H9 (cell line): ENCODE measurements around the gene EIF4E2. TPM values are rescaled to one million over a fixed set of nuclear protein-coding genes. Genes with fewer than 3 reads are reported as not detected.
A peak's percentile ranks its signal among the peaks of the same experiment; 100 is the strongest.

ENCODE experiments used
- DNase-seq: peaks from one replicate; pipeline ENCODE4 v3.0.0-alpha.2; 2017
- H2AFZ ChIP-seq: one replicate; pipeline ENCODE4 v1.6.1; 2013; ENCODE audit warnings: mild to moderate bottlenecking, low read length, control low read depth, moderate library complexity
- H2AK5ac ChIP-seq: 2 replicates; pipeline ENCODE4 v1.6.1; 2013; ENCODE audit warnings: low read length, control low read depth, mixed read lengths; ENCODE audit not compliant: insufficient read length
- H2BK120ac ChIP-seq: one replicate; pipeline ENCODE4 v1.6.1; 2013; ENCODE audit warnings: low read depth, mild to moderate bottlenecking, low read length, control low read depth, inconsistent platforms; ENCODE audit not compliant: poor library complexity, severe bottlenecking
- H2BK12ac ChIP-seq: 2 replicates; pipeline ENCODE4 v1.6.1; 2013; ENCODE audit warnings: low read length, control low read depth, mixed read lengths, low read depth; ENCODE audit not compliant: insufficient read length
- H2BK15ac ChIP-seq: 2 replicates; pipeline ENCODE4 v1.6.1; 2013; ENCODE audit warnings: low read depth, low read length, control low read depth
- H2BK20ac ChIP-seq: one replicate; pipeline ENCODE4 v1.6.1; 2013; ENCODE audit warnings: low read depth, mild to moderate bottlenecking, low read length, control low read depth, inconsistent platforms; ENCODE audit not compliant: poor library complexity, severe bottlenecking
- H2BK5ac ChIP-seq: 2 replicates; pipeline ENCODE4 v1.6.1; 2013; ENCODE audit warnings: low read length, control low read depth, mixed read lengths; ENCODE audit not compliant: insufficient read length
- H3K14ac ChIP-seq: 2 replicates; pipeline ENCODE4 v1.6.1; 2013; ENCODE audit warnings: low read length, control low read depth; ENCODE audit not compliant: insufficient read depth
- H3K18ac ChIP-seq: 2 replicates; pipeline ENCODE4 v1.6.1; 2013; ENCODE audit warnings: low read depth, mild to moderate bottlenecking, mixed read lengths, low read length, control low read depth; ENCODE audit not compliant: insufficient read length
- H3K23ac ChIP-seq: 2 replicates; pipeline ENCODE4 v1.6.1; 2013; ENCODE audit warnings: low read length, control low read depth, mixed read lengths, low read depth; ENCODE audit not compliant: insufficient read length
- H3K23me2 ChIP-seq: 2 replicates; pipeline ENCODE4 v1.6.1; 2013; ENCODE audit warnings: low read depth, mild to moderate bottlenecking, mixed read lengths, low read length, control low read depth; ENCODE audit not compliant: insufficient read length, poor library complexity, severe bottlenecking
- H3K27ac ChIP-seq: 2 replicates; pipeline ENCODE4 v1.5.1; 2013; ENCODE audit warnings: low read length, control low read depth, mixed read lengths, low read depth; ENCODE audit not compliant: insufficient read length
- H3K27me3 ChIP-seq: 2 replicates; pipeline ENCODE4 v1.6.1; 2013; ENCODE audit warnings: low read length, control low read depth, inconsistent platforms; ENCODE audit not compliant: insufficient read depth
- H3K4ac ChIP-seq: 2 replicates; pipeline ENCODE4 v1.6.1; 2013; ENCODE audit warnings: low read depth, mild to moderate bottlenecking, control low read depth, inconsistent platforms, low read length, moderate library complexity
- H3K4me1 ChIP-seq: 2 replicates; pipeline ENCODE4 v1.6.1; 2013; ENCODE audit warnings: low read length, control low read depth, inconsistent platforms; ENCODE audit not compliant: insufficient read depth
- H3K4me2 ChIP-seq: 2 replicates; pipeline ENCODE4 v1.6.1; 2013; ENCODE audit warnings: low read length, control low read depth, mixed read lengths; ENCODE audit not compliant: insufficient read length, insufficient read depth
- H3K56ac ChIP-seq: 2 replicates; pipeline ENCODE4 v1.6.1; 2013; ENCODE audit warnings: low read depth, mild to moderate bottlenecking, mixed read lengths, low read length, control low read depth; ENCODE audit not compliant: insufficient read length
- H3K79me1 ChIP-seq: 2 replicates; pipeline ENCODE4 v1.6.1; 2013; ENCODE audit warnings: low read depth, mild to moderate bottlenecking, moderate library complexity, low read length, control low read depth, inconsistent platforms; ENCODE audit not compliant: insufficient read depth, poor library complexity, severe bottlenecking
- H3K79me2 ChIP-seq: 2 replicates; pipeline ENCODE4 v1.6.1; 2013; ENCODE audit warnings: low read length, control low read depth, inconsistent platforms; ENCODE audit not compliant: insufficient read depth
- H3K9ac ChIP-seq: 2 replicates; pipeline ENCODE4 v1.6.1; 2013; ENCODE audit warnings: low read length, control low read depth, mixed read lengths; ENCODE audit not compliant: insufficient read length; ENCODE audit errors: extremely low read depth
- H3K9me3 ChIP-seq: one replicate; pipeline ENCODE4 v1.6.1; 2013; ENCODE audit warnings: low read depth, low read length, inconsistent platforms; ENCODE audit not compliant: control insufficient read depth
- H3T11ph ChIP-seq: one replicate; pipeline ENCODE4 v1.6.1; 2013; ENCODE audit warnings: mild to moderate bottlenecking, low read length, control low read depth, inconsistent platforms
- H4K20me1 ChIP-seq: one replicate; pipeline ENCODE4 v1.6.1; 2013; ENCODE audit not compliant: control insufficient read depth, insufficient read length, insufficient read depth
- H4K5ac ChIP-seq: 2 replicates; pipeline ENCODE4 v1.6.1; 2013; ENCODE audit warnings: low read depth, mild to moderate bottlenecking, mixed read lengths, low read length, control low read depth; ENCODE audit not compliant: insufficient read length
- H4K8ac ChIP-seq: replicated peaks from 2 replicates; pipeline ENCODE4 v1.6.1; 2013; ENCODE audit warnings: low read length, control low read depth, mixed read lengths, low read depth; ENCODE audit not compliant: insufficient read length
- H4K91ac ChIP-seq: 2 replicates; pipeline ENCODE4 v1.6.1; 2013; ENCODE audit warnings: low read depth, mild to moderate bottlenecking, moderate library complexity, mixed read lengths, low read length, control low read depth; ENCODE audit not compliant: insufficient read length
- H3K27ac Mint-ChIP-seq, 3 experiments: 2 replicates in 2 of 3; 3 replicates in 1 of 3; pipeline ENCODE4 v1.8.0; 2020 to 2021; ENCODE audit warnings: mixed read lengths in 3 of 3, mild to moderate bottlenecking in 1 of 3, moderate library complexity in 1 of 3
- H3K27me3 Mint-ChIP-seq: 2 replicates; pipeline ENCODE4 v1.8.0; 2021; ENCODE audit warnings: low read depth, mild to moderate bottlenecking, moderate library complexity, mixed read lengths
- H3K36me3 Mint-ChIP-seq, 3 experiments: 2 replicates in 2 of 3; 3 replicates in 1 of 3; pipeline ENCODE4 v1.8.0; 2020 to 2021; ENCODE audit warnings: low read depth in 3 of 3, mixed read lengths in 3 of 3; ENCODE audit not compliant: insufficient read depth in 1 of 3
- H3K4me1 Mint-ChIP-seq, 2 experiments: 2 replicates each; pipeline ENCODE4 v1.8.0; 2020; ENCODE audit warnings: mixed read lengths in 2 of 2
- H3K4me3 Mint-ChIP-seq, 2 experiments: 2 replicates in 1 of 2; 3 replicates in 1 of 2; pipeline ENCODE4 v1.8.0; 2020 to 2021; ENCODE audit warnings: mild to moderate bottlenecking in 2 of 2, mixed read lengths in 2 of 2, moderate library complexity in 1 of 2
- H3K9me3 Mint-ChIP-seq, 2 experiments: 2 replicates in 1 of 2; 3 replicates in 1 of 2; pipeline ENCODE4 v1.8.0; 2020; ENCODE audit warnings: mild to moderate bottlenecking in 2 of 2, mixed read lengths in 2 of 2, moderate library complexity in 1 of 2
- CTCF ChIP-seq: fragments of 200-600 bp; sonication (generic); conservative IDR thresholded peaks from 3 replicates; pipeline ENCODE4 v1.8.0; 2021; ENCODE audit warnings: antibody characterized with exemption, mild to moderate bottlenecking
- WGBS: extraction: QIAGEN DNeasy Blood & Tissue Kit; methylation state at CpG from one replicate; pipeline ENCODE4 v1.1.7; 2013; ENCODE audit warnings: missing lambda C conversion rate, low lambda C conversion rate, mixed read lengths; ENCODE audit not compliant: insufficient read length; ENCODE audit errors: extremely low coverage; 5-methylcytosine and 5-hydroxymethylcytosine counted together
- total RNA-seq: library from RNA; stranded (reverse); gene quantifications from 2 replicates; pipeline ENCODE4 v1.2.1, GENCODE V29; 2021

Gene EIF4E2
- total RNA-seq, 1 experiment from 2014 or later: 109 TPM

GRCh38 chr2:232551250-232551638 lies 755 bp downstream of the EIF4E2 start:
- Histone ChIP-seq H2BK5ac (peak overlapping the region; percentile 4), H2BK120ac (no peak overlapping the region), H2BK15ac (no peak overlapping the region), H3K56ac (no peak overlapping the region), H3K23ac (no peak overlapping the region), H2AK5ac (no peak overlapping the region), H3K14ac (peak overlapping the region; percentile 87; the same call in 1 of the 2 replicates), H3K18ac (peak overlapping the region; percentile 58), H2BK20ac (no peak overlapping the region), H4K5ac (peak overlapping the region; percentile 59), H3K79me2 (peaks cover 13% of the 10 kb centered on the region; the same call in 1 of the 2 replicates), H3K9me3 (no peaks in the 10 kb centered on the region), H3K27ac (no peak overlapping the region), H4K8ac (no peak overlapping the region), H3K4me1 (no peaks in the 10 kb centered on the region; the same call in 1 of the 2 replicates), H3K4me2 (peak overlapping the region; percentile 94), H3T11ph (no peak overlapping the region), H2BK12ac (no peak overlapping the region), H3K23me2 (peaks cover 9% of the 10 kb centered on the region), H4K91ac (no peak overlapping the region), H3K79me1 (peaks cover 6% of the 10 kb centered on the region), H3K9ac (peak overlapping the region; percentile 90), H2AFZ (no peak overlapping the region), H3K27me3 (no peaks in the 10 kb centered on the region), H4K20me1 (no peaks in the 10 kb centered on the region), H3K4ac (no peak overlapping the region)
- H3K27me3 Mint-ChIP-seq: no peaks in the 10 kb centered on the region
- H3K9me3 Mint-ChIP-seq: peaks cover 17 to 18% of the 10 kb centered on the region in 2 experiments
- no peak for DNase-seq
- peaks cover 34 to 50% (median 34%) of the 10 kb centered on the region in 3 experiments for H3K36me3 Mint-ChIP-seq
- peak overlapping the region; percentile 95 to 99 for H3K4me3 Mint-ChIP-seq
- H3K27ac Mint-ChIP-seq: peak overlapping the region; percentile 84 to 96 (median 96)
- WGBS: no CpG with 5 or more reads among the region's 7 CpGs
- TF ChIP-seq CTCF: no peak
- H3K4me1 Mint-ChIP-seq: peaks cover 12 to 16% of the 10 kb centered on the region in 2 experiments
